ENCODE data around the gene C16orf96.

The C16orf96 gene

GRCh38 chr16:4556112-4556511 lies at the start of gene C16orf96:
Gene C16orf96, plus strand, starts transcription at chr16:4556340. Its CDS starts 150 bp downstream, at chr16:4556490.
- no peak for DNase-seq

GRCh38 chr16:4506450-4506849 lies 49.7 kb upstream of the C16orf96 start:
- peak; percentile 63 for DNase-seq

GRCh38 chr16:4507588-4508345 lies 48.4 kb upstream of the C16orf96 start:
- DNase-seq: no peak

GRCh38 chr16:4508806-4509205 lies 47.3 kb upstream of the C16orf96 start:
- DNase-seq: no peak

- DNase-seq: no peak
These were observed 46.7 kb upstream of the C16orf96 start for GRCh38 chr16:4509420-4509819.

GRCh38 chr16:4510131-4510530 lies 46.0 kb upstream of the C16orf96 start:
- DNase-seq: no peak

GRCh38 chr16:4510747-4511426 lies 45.3 kb upstream of the C16orf96 start:
- DNase-seq: no peak

- DNase-seq: peak; percentile 43
These were observed 44.6 kb upstream of the C16orf96 start for GRCh38 chr16:4511441-4512082.

- DNase-seq: no peak
These were observed 43.7 kb upstream of the C16orf96 start for GRCh38 chr16:4512473-4512872.

GRCh38 chr16:4513086-4513860 lies 42.9 kb upstream of the C16orf96 start:
- DNase-seq: no peak

- DNase-seq: no peak
These were observed 42.3 kb upstream of the C16orf96 start for GRCh38 chr16:4513881-4514280.

GRCh38 chr16:4514606-4515005 lies 41.5 kb upstream of the C16orf96 start:
- DNase-seq: no peak

GRCh38 chr16:4515611-4516233 lies 40.4 kb upstream of the C16orf96 start:
- DNase-seq: no peak

- DNase-seq: no peak
These were observed 38.1 kb upstream of the C16orf96 start for GRCh38 chr16:4517812-4518680.

- DNase-seq: no peak
These were observed 36.7 kb upstream of the C16orf96 start for GRCh38 chr16:4519274-4520058.

GRCh38 chr16:4520913-4521312 lies 35.2 kb upstream of the C16orf96 start:
- DNase-seq: no peak

- DNase-seq: no peak
These were observed 34.0 kb upstream of the C16orf96 start for GRCh38 chr16:4522051-4522581.

- DNase-seq: no peak
These were observed 32.5 kb upstream of the C16orf96 start for GRCh38 chr16:4523686-4524085.

- DNase-seq: no peak
These were observed 31.6 kb upstream of the C16orf96 start for GRCh38 chr16:4524571-4524970.

GRCh38 chr16:4525069-4525468 lies 31.1 kb upstream of the C16orf96 start:
- no peak for DNase-seq

All from stimulated activated CD8-positive, alpha-beta memory T cell treated with anti-CD3 and anti-CD28 coated beads, Interleukin-4, amount 100 ng/mL, for 48 hours (primary cell).